Fibroblast of mammary gland (primary cell): Measurements from ENCODE around the gene KRTAP2-3.
"Not testable (repeated sequence)": the region's sequence is repeated elsewhere in the genome, so short reads cannot be mapped to it uniquely, and the experiment has no call there.

Experiments
- DNase-seq: peaks from one replicate; pipeline ENCODE4 v3.0.0-alpha.2; 2010; ENCODE audit warnings: low read depth
- H3K4me3 ChIP-seq: 2 replicates; pipeline ENCODE4 v1.5.1; 2011; ENCODE audit warnings: low read depth, mild to moderate bottlenecking, low read length, moderate library complexity; ENCODE audit not compliant: control insufficient read depth
- TF ChIP-seq, protein P1 (sequence below): conservative IDR thresholded peaks from 2 replicates; pipeline ENCODE4 v1.5.1; 2011; ENCODE audit warnings: low read depth, low read length, inconsistent platforms; ENCODE audit not compliant: control insufficient read depth, insufficient read depth

KRTAP2-3 gene, protein sequence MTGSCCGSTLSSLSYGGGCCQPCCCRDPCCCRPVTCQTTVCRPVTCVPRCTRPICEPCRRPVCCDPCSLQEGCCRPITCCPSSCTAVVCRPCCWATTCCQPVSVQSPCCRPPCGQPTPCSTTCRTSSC

DNA sequence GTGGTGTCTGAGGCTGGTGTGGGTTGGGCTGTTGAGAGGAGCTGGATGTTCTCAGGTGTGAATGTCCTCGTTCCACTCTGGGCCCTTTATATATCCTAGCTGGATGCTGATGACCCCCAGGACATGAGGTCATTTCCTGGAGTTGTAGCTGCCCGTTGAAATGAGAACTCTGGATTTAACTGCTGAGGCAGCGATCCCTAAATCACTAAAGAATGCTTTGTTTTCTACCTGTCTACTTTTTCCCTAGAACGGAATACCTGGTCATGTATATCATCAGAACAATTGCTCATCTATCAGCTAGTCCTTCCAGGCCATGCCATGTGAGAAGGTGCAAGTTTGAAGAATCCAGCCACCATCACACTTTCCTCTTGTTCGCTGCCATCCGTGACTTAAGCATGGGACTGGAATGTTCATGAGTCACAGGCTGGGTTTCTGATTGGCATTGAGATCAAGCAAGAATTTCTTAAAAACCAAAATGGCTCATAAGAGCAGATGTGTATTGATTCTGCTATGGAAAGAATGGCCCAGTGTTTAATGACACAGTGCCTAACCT, at the start of gene KRTAP2-3:
Gene KRTAP2-3, minus strand, starts transcription at position 63 of the 553 bp plus-strand sequence. CDS start 64 bp downstream, outside the sequence.
- peak; percentile 92 for DNase-seq
- TF ChIP-seq, protein P1, sequence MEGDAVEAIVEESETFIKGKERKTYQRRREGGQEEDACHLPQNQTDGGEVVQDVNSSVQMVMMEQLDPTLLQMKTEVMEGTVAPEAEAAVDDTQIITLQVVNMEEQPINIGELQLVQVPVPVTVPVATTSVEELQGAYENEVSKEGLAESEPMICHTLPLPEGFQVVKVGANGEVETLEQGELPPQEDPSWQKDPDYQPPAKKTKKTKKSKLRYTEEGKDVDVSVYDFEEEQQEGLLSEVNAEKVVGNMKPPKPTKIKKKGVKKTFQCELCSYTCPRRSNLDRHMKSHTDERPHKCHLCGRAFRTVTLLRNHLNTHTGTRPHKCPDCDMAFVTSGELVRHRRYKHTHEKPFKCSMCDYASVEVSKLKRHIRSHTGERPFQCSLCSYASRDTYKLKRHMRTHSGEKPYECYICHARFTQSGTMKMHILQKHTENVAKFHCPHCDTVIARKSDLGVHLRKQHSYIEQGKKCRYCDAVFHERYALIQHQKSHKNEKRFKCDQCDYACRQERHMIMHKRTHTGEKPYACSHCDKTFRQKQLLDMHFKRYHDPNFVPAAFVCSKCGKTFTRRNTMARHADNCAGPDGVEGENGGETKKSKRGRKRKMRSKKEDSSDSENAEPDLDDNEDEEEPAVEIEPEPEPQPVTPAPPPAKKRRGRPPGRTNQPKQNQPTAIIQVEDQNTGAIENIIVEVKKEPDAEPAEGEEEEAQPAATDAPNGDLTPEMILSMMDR, result no peak
- H3K4me3 ChIP-seq, result no peak within 1 kb of the TSS

DNA sequence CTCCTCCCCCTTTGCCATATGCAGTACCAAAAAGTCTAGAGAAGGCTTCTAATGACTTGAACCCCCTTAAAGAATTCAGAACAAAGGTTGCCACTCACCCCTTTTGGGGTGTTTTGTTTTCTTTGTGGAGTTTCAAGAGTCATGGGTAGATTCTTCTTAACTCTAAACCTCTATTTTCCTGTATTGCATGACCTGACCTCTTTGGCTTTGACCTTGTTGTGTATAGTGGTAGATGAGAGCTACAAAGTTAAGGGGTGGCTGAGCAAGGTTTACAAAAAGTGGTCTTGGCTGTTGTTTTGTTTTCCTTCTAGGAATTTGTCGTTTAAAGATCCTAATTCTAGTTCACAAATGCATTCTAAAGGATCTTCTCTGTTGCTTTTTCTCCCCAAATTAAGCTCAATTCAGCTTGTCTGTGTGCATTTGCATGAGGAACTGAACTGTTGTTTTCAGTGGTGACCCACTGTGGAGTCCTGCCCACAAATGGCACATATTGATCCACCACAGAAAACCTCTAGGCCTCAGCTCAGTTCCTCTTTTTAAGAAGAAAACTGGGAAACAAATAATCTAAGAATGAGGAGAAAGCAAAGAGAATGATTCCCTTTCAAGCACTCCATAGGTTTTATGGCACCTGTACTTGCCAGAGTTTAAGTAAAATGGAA, 48.9 kb upstream of the KRTAP2-3 start:
- H3K4me3 ChIP-seq, DNase-seq: not testable (repeated sequence)

DNA sequence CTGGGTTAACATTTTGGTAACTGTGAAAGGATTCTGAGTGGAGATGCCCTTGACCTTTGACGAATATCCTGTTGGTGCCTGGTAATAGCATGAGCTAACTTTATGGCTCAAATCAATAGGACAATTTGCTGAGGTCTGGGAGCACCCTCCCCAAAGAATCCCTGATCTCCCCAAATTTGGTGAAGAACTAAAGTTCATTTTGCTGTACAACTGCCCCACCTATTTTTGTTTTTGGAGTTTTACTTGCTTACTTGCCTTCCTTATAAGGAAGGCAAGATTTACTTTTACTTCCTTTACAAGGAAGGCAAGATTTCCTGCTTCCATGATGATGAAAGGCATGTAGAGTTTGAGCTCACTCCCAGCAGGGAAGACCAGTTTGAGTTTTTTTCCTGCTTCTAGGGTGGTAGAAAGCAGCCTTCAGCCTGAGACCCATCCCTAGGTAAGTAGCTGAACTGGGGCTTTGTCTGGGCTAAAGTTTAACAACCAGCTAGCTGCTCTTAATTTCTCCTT, 48.1 kb upstream of the KRTAP2-3 start:
- H3K4me3 ChIP-seq, result no peak overlapping the region
- DNase-seq, result no peak
- TF ChIP-seq, protein P1, result no peak

DNA sequence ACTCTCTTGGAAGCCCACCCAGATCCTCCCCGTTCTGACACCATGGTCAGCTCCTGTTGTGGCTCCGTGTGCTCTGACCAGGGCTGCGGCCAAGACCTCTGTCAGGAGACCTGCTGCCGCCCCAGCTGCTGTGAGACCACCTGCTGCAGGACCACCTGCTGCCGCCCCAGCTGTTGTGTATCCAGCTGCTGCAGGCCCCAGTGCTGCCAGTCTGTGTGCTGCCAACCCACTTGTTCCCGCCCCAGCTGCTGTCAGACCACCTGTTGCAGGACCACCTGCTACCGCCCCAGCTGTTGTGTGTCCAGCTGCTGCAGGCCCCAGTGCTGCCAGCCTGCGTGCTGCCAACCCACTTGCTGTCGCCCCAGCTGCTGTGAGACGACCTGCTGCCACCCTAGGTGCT, 45.4 kb upstream of the KRTAP2-3 start, which contains the start of gene KRTAP4-9:
Gene KRTAP4-9, plus strand, starts transcription at position 43 of the 400 bp plus-strand sequence. Its CDS starts 0 bp downstream, at position 43.
- H3K4me3 ChIP-seq, DNase-seq: not testable (repeated sequence)

DNA sequence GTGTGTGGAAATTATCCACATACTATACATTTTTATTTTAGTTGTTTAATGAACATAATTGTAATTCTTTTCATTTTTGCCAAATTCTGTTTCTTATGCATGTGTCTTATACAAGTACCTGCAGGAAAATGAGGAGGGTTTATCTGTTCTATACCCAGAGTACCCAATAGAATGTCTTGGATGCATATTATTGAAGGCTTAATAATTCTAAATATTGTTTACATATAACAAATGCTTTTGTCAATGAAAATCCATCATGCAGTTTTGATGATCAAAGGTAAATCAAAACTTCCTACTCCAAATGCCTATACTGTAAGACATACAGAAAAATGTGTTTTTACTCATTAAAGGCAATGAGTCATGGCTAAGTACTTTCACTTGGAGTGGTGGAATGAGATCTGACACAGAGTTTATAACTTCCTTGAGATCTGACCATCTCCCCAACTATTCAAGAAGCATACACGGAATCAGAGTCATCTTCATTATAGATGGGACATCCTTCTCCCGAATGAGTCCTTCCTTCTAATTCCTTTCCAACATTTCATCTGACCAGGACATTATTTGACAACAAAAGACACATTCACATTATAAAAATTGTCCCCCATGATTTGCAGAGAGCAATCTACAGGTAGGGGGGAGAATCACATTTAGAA, 44.6 kb upstream of the KRTAP2-3 start:
- H3K4me3 ChIP-seq, result not testable (repeated sequence)
- DNase-seq, result peak; percentile 47

DNA sequence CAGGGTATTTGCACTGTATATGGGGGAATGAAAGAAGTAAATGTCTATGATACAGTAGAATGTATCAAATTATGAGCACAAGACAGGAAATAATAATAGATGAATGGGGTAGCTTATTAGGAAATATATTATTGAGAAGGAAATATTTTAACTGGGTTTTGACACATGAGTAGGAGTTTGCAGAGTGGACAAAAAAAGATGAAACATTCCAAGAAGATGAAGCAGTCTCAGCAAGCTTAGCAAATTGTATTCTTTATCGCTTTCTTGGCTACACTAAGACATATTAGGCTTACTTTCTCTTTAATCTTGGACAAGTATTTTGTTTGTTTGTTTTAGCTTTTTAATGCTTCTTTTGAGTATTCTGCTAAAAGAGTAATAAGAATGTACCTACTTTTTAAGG, 44.0 kb upstream of the KRTAP2-3 start:
- no peak overlapping the region for H3K4me3 ChIP-seq
- DNase-seq, result no peak
- TF ChIP-seq, protein P1, result no peak

DNA sequence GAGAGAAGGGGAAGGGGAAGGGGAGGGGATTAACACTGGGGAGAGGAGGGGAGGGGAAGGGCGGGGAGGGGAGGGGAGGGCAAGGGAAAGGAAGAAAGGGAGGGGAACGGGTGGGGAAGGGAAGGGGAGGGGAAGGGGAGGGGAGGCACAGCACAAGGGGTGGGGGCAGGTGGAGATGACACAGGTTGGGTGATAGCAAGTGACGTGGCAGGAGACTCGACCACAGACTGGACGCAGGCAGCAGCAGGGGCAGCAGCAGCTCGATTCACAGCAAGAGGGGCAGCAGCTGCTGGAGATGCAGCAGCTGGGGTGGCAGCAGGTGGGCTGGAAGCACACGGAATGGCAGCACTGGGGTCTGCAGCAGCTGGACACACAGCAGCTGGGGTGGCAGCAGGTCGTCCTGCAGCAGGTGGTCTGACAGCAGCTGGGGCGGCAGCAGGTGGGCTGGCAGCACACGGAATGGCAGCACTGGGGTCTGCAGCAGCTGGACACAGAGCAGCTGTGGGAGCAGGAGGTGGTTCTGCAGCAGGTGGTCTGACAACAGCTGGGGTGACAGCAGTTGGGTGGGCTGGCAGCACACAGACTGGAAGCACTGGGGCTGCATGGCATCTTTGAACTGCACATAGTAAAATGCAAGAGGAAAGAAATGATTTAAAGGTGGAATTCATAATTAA, 41.8 kb upstream of the KRTAP2-3 start, which contains the start of gene KRTAP4-16:
Gene KRTAP4-16, minus strand, starts transcription at position 624 of the 674 bp plus-strand sequence. Its CDS starts 0 bp downstream, at position 624.
- no peak within 1 kb of the TSS for H3K4me3 ChIP-seq
- DNase-seq, result no peak
- TF ChIP-seq, protein P1, result no peak

DNA sequence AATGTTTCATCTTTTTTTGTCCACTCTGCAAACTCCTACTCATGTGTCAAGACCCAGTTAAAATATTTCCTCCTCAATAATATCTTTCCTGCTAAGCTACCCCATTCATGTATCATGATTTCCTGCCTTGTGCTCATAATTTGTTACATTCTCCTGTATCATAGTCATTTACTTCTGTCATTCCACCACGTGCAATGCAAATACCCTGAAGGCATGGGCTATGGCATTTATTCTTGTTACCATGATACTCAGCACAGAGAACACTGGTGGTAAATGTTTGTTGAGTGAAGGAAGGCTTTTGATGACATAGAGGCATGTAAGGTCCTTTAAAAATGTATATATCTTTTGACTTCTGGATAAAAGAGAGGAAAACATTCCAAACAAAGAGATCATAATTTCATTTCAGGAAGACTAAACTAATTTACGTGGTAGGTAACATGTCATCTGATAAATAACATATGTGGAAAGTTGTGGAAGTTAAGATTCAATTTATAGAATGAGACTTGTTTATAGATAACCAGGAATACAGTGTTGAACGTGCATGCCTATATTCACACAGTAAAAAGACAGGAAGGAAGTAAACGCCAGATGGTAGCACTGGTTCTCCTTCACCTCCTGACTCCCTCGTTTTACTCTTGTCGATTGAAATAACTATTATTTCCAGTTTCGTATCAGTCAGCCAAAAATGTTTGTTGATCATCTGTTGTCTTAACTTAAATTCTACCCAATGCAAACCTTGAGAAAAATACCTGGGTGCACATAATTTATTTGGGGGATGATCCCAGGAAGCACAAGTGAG, 40.0 kb upstream of the KRTAP2-3 start:
- DNase-seq, result peak; percentile 55
- not testable (repeated sequence) for H3K4me3 ChIP-seq
